ENCODE measurements around the gene DUSP23. TPM values are rescaled to one million over a fixed set of nuclear protein-coding genes. Genes with fewer than 3 reads are reported as not detected.

The DUSP23 gene
- polyA plus RNA-seq, 1 donor from 2014 or later: 5.4 TPM

DNA sequence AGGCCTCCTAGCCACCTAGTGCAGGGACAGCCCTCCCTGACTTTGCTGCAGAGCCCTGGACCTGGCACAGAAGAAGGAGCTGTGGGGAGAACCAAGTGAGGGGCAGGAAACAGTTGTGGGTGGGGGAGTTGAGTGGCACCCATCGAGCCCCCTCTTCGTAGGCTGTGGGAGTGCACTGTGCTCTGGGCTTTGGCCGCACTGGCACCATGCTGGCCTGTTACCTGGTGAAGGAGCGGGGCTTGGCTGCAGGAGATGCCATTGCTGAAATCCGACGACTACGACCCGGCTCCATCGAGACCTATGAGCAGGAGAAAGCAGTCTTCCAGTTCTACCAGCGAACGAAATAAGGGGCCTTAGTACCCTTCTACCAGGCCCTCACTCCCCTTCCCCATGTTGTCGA is 1.2 kb downstream of the DUSP23 start:
- Histone ChIP-seq H3K4me2 (ENCODE audit: low read length) (no peak overlapping the region), H3K4me3 (ENCODE audit: low read length) (no peak overlapping the region), H3K79me2 (replicated peaks; ENCODE audit: insufficient read depth, low read length) (no peaks in the 10 kb centered on the region)

DNA sequence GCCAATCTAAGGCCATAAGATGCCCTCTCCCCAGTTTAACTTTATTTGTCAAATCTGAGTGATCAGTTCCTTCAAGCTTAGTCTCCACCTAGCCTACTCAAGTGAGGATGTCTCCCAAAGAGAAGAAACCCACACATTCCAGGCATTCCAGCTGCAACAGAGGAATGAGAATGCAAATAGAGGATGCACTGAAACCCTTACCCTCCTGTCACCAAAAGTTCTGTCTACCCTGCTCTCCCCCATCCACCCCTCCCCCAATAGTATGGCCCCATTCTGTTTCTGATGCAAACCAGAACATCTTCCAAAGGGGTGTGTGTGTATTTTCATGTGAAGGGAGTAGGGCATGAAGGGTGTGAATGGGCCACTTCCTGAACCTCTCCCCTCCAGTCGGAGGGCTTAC is 3.0 kb downstream of the DUSP23 start:
- Histone ChIP-seq H3F3A (ENCODE audit: insufficient read depth, low read length, poor library complexity, severe bottlenecking) (no peaks in the 10 kb centered on the region), H3K9ac (ENCODE audit: low read length) (no peak overlapping the region), H3K4me3 (ENCODE audit: low read length) (no peak overlapping the region), H3K36me3 (ENCODE audit: insufficient read depth, low read length) (no peaks in the 10 kb centered on the region), H3K4me2 (ENCODE audit: low read length) (no peak overlapping the region), H3K27ac (ENCODE audit: low read length) (no peak overlapping the region), H3K9me2 (ENCODE audit: insufficient read depth, low read length) (no peaks in the 10 kb centered on the region), H3K79me2 (replicated peaks; ENCODE audit: insufficient read depth, low read length) (no peaks in the 10 kb centered on the region), H3K9me3 (ENCODE audit: low read length) (no peaks in the 10 kb centered on the region), H3K27me3 (ENCODE audit: insufficient read depth, low read depth, low read length) (peaks cover 18% of the 10 kb centered on the region), H2AFZ (ENCODE audit: low read depth, low read length) (no peak overlapping the region), H4K20me1 (ENCODE audit: insufficient read depth) (no peaks in the 10 kb centered on the region)
- TF ChIP-seq MXI1 (conservative IDR thresholded peaks at IDR 0.05; ENCODE audit: poor library complexity, severe bottlenecking): no peak
- TF ChIP-seq SMC3 (conservative IDR thresholded peaks at IDR 0.05; ENCODE audit: poor library complexity): no peak
- TF ChIP-seq TAF1 (IDR thresholded peaks at IDR 0.05; ENCODE audit: low read depth): no peak
- TF ChIP-seq EZH2 (IDR thresholded peaks at IDR 0.05; ENCODE audit: borderline replicate concordance, insufficient read depth, low read length, poor library complexity, severe bottlenecking): no peak
- TF ChIP-seq RAD21 (conservative IDR thresholded peaks at IDR 0.05): no peak
- TF ChIP-seq, protein P1, sequence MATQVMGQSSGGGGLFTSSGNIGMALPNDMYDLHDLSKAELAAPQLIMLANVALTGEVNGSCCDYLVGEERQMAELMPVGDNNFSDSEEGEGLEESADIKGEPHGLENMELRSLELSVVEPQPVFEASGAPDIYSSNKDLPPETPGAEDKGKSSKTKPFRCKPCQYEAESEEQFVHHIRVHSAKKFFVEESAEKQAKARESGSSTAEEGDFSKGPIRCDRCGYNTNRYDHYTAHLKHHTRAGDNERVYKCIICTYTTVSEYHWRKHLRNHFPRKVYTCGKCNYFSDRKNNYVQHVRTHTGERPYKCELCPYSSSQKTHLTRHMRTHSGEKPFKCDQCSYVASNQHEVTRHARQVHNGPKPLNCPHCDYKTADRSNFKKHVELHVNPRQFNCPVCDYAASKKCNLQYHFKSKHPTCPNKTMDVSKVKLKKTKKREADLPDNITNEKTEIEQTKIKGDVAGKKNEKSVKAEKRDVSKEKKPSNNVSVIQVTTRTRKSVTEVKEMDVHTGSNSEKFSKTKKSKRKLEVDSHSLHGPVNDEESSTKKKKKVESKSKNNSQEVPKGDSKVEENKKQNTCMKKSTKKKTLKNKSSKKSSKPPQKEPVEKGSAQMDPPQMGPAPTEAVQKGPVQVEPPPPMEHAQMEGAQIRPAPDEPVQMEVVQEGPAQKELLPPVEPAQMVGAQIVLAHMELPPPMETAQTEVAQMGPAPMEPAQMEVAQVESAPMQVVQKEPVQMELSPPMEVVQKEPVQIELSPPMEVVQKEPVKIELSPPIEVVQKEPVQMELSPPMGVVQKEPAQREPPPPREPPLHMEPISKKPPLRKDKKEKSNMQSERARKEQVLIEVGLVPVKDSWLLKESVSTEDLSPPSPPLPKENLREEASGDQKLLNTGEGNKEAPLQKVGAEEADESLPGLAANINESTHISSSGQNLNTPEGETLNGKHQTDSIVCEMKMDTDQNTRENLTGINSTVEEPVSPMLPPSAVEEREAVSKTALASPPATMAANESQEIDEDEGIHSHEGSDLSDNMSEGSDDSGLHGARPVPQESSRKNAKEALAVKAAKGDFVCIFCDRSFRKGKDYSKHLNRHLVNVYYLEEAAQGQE (IDR thresholded peaks at IDR 0.05; ENCODE audit: borderline replicate concordance): no peak
- TF ChIP-seq, protein P2, sequence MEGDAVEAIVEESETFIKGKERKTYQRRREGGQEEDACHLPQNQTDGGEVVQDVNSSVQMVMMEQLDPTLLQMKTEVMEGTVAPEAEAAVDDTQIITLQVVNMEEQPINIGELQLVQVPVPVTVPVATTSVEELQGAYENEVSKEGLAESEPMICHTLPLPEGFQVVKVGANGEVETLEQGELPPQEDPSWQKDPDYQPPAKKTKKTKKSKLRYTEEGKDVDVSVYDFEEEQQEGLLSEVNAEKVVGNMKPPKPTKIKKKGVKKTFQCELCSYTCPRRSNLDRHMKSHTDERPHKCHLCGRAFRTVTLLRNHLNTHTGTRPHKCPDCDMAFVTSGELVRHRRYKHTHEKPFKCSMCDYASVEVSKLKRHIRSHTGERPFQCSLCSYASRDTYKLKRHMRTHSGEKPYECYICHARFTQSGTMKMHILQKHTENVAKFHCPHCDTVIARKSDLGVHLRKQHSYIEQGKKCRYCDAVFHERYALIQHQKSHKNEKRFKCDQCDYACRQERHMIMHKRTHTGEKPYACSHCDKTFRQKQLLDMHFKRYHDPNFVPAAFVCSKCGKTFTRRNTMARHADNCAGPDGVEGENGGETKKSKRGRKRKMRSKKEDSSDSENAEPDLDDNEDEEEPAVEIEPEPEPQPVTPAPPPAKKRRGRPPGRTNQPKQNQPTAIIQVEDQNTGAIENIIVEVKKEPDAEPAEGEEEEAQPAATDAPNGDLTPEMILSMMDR (IDR thresholded peaks at IDR 0.05; ENCODE audit: poor library complexity, severe bottlenecking): no peak
- TF ChIP-seq EP300 (conservative IDR thresholded peaks at IDR 0.05; ENCODE audit: poor library complexity, severe bottlenecking): no peak

More for the DNA sequence above, 1.2 kb downstream of the DUSP23 start:
- Histone ChIP-seq H3K27ac (ENCODE audit: low read length) (no peak overlapping the region), H2AFZ (ENCODE audit: low read depth, low read length) (no peak overlapping the region), H3K9me3 (ENCODE audit: low read length) (no peaks in the 10 kb centered on the region), H3K9me2 (ENCODE audit: insufficient read depth, low read length) (no peaks in the 10 kb centered on the region), H3K36me3 (ENCODE audit: insufficient read depth, low read length) (no peaks in the 10 kb centered on the region), H3K9ac (ENCODE audit: low read length) (no peak overlapping the region), H4K20me1 (ENCODE audit: insufficient read depth) (no peaks in the 10 kb centered on the region), H3K27me3 (ENCODE audit: insufficient read depth, low read depth, low read length) (peaks cover 18% of the 10 kb centered on the region), H3F3A (ENCODE audit: insufficient read depth, low read length, poor library complexity, severe bottlenecking) (no peaks in the 10 kb centered on the region)
- TF ChIP-seq EP300 (conservative IDR thresholded peaks at IDR 0.05; ENCODE audit: poor library complexity, severe bottlenecking): no peak
- no peak for TF ChIP-seq TAF1 (IDR thresholded peaks at IDR 0.05; ENCODE audit: low read depth)
- TF ChIP-seq MXI1 (conservative IDR thresholded peaks at IDR 0.05; ENCODE audit: poor library complexity, severe bottlenecking): no peak
- TF ChIP-seq EZH2 (IDR thresholded peaks at IDR 0.05; ENCODE audit: borderline replicate concordance, insufficient read depth, low read length, poor library complexity, severe bottlenecking): no peak
- TF ChIP-seq, protein P1 (IDR thresholded peaks at IDR 0.05; ENCODE audit: borderline replicate concordance): no peak
- TF ChIP-seq SMC3 (conservative IDR thresholded peaks at IDR 0.05; ENCODE audit: poor library complexity): no peak
- TF ChIP-seq, protein P2 (IDR thresholded peaks at IDR 0.05; ENCODE audit: poor library complexity, severe bottlenecking): no peak
- no peak for TF ChIP-seq POLR2AphosphoS5 (IDR thresholded peaks at IDR 0.05)
- no peak for TF ChIP-seq RAD21 (conservative IDR thresholded peaks at IDR 0.05)

Data from neural cell (in vitro differentiated cells).